ENCODE data around the gene ADH5. TPM values are rescaled to one million over a fixed set of nuclear protein-coding genes. Genes with fewer than 3 reads are reported as not detected.

Gene ADH5
- total RNA-seq, 1 experiment from 2014 or later, result 163 TPM

- TF ChIP-seq REST (IDR thresholded peaks at IDR 0.05; ENCODE audit: low read depth), result no peak
- TF ChIP-seq CEBPB (IDR thresholded peaks at IDR 0.05; ENCODE audit: low read depth), result no peak
- no peak for TF ChIP-seq ATF3 (IDR thresholded peaks at IDR 0.05)
These were observed at the start of gene ADH5 (continued) for GRCh38 chr4:99088481-99089365.

- no peak overlapping the region for H3K4me3 ChIP-seq (replicated peaks in 1 of 2; ENCODE audit: low read depth in 1 of 2, low read length in 2 of 2)
- H2AFZ ChIP-seq (ENCODE audit: low read depth, low read length, poor library complexity, severe bottlenecking), result no peak overlapping the region
- ChIA-PET RAD21 (ENCODE audit: low non-redundant PET in 1 of 2, low total read pairs in 2 of 2, uncharacterized antibody in 2 of 2, unreplicated experiment in 2 of 2) (no interaction called here), POLR2A (no interaction called here), CTCF (no interaction called here)
- H3K27me3 ChIP-seq (ENCODE audit: insufficient read depth, low read length), result no peaks in the 10 kb centered on the region
- no peaks in the 10 kb centered on the region for H3K4me1 ChIP-seq (ENCODE audit: control insufficient read depth in 1 of 2, insufficient read depth in 2 of 2, low read length in 2 of 2)
- no peak for ATAC-seq
- no peak overlapping the region for H3K4me2 ChIP-seq (ENCODE audit: low read length)
- no peaks in the 10 kb centered on the region for H3K9me3 ChIP-seq (ENCODE audit: control insufficient read depth in 1 of 2, insufficient read depth in 1 of 2, low read depth in 1 of 2, low read length in 2 of 2)
- H3K9ac ChIP-seq (ENCODE audit: low read length), result no peak overlapping the region
- DNase-seq (ENCODE audit: low read depth, low spot score), result no peak
- no peak overlapping the region for H3K27ac ChIP-seq (ENCODE audit: low read depth, low read length)
- BruUV-seq (replicated peaks), result no TSS peak
- intact Hi-C loops (cut with micrococcal nuclease), result no loop called here
- no peaks in the 10 kb centered on the region for H4K20me1 ChIP-seq (ENCODE audit: insufficient read depth)
- no peaks in the 10 kb centered on the region for H3K36me3 ChIP-seq (ENCODE audit: control insufficient read depth in 1 of 2, insufficient read depth in 2 of 2, low read length in 2 of 2)
- no peaks in the 10 kb centered on the region for H3K79me2 ChIP-seq (ENCODE audit: insufficient read depth, low read length)
- no peak for TF ChIP-seq RAD21 (IDR thresholded peaks at IDR 0.05; ENCODE audit: low read depth)
- no peaks in the 10 kb centered on the region for H3K9me2 ChIP-seq (ENCODE audit: insufficient read depth)
These were observed 47.7 kb upstream of the ADH5 start for GRCh38 chr4:99136329-99136728.

All from HCT116 (cell line).